Stimulated activated CD4-positive, alpha-beta T cell treated with anti-CD3 and anti-CD28 coated beads, Interleukin-2, amount 100 ng/mL, for 4 hours (primary cell): ENCODE data around the gene CRYBG1.
"Not testable (repeated sequence)": the region's sequence is repeated elsewhere in the genome, so short reads cannot be mapped to it uniquely, and the experiment has no call there.

Experiments
- DNase-seq: peaks from one replicate; pipeline ENCODE4 v3.0.0-alpha.2; 2020; ENCODE audit warnings: low read depth

CRYBG1 gene

DNA sequence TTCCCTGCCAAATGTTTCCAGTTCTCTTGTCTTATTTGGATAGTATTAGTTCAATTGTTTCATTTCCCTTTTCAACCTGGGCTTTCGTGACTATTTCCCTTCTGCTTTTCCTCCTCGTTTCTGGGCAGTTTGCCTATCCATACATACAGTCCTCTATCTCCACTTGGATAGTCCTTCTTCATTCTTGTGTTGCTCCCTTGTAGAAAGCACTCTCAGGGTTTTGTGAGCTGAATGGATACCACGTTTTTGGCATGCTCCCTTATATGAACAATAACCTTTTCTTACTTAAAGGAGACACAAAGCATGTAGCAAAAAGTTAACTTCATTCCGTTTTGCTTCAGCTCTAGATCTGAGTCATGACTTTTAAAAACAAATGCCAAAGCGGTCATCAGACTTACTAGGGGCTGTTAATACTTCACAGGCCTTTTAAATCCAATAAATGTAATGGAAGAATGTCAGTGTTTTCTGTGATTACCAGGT is 16.6 kb downstream of the CRYBG1 start:
- no peak for DNase-seq

DNA sequence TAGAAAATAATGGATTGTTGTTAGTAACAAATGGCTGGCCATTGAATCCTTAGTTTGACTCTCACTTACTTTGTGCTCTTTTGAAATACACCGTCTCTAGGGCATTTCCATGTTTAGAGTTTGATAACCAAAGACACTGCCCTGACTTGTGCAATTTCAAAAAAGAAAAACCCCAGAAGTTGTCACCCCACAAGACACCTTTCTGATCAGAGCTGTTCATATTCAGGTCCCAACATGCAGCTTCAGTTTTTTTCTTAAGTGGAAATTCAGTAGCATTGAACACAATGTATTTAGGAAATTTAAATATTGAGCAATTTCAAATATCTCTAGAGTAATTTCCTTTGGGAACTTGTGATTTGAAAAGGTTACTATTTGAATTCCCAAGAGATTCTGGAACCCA is 19.4 kb downstream of the CRYBG1 start:
- DNase-seq = no peak

DNA sequence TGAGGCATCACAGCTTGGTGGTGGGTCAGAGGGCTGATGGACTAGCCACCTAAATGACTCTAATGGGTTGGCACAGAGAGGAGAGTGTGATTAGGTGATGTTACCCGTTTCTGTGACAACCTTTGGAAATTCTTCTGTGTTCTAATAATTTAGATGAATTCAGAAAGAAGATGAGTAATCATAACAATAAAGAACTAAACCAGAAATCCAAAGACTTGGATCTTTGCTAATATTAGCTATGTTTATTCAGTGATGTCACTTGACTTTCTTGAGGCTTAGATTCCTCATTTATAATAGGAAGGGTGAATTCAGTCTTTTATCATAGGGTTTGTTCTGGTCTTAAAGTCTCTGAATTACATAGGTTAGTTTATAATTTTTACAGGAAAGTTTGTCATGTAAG is 19.9 kb downstream of the CRYBG1 start:
- DNase-seq = no peak

DNA sequence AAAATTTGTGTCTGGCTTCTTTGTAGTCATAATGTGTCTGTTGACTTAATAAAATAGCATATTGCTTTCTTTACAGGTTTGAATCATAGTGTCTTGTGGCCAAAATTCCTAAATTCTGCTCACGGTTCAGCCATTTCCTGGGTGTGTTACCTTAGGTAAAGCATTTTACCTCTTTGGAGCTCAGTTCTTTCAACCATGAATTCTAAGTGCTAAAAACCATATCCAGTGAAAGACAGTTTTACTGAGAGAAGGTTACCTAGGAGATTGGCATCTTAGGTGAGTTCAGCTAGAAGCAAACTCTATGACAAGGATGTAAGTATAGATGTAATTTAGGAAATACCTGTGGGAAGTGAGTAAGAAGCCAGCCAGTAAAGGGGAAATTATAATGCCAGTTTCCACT is 20.7 kb downstream of the CRYBG1 start:
- DNase-seq = no peak

DNA sequence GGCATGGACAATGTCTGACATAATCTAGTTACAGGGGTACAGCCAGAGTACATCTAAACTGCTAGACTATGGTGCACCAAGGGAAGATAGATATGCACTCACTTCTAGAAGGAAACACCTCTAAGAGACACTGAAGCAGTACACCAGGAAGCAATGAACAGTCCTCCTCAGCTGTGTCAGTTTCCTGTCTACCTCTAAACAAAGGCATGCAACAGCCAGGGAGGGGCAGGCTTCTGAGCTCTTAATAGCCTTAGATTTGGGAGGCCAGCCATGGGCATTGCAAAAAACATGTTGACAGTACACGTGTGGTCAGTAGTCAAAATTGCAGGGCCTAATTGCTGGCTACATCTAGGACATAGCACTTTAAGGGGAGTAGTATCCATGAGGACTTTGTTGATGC is 21.4 kb downstream of the CRYBG1 start:
- no peak for DNase-seq

DNA sequence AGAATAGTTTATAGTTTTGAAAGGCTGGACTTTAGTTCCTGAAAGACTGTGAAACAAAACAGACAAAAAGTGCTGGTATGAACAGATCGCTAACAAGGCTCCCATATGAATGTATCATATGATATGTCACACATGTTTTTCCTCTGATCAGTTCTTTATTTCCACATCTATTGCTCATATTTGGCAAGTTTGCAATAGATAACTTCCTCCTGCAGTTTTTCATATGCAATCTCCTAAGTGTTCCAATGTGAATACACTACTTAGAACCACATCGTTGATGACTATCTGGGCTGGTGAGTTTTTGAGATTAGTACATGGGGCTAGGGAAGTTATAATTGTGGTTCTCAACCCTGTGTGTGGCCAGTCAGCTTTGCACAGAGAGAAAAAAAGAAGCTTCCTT is 23.1 kb downstream of the CRYBG1 start:
- no peak for DNase-seq

DNA sequence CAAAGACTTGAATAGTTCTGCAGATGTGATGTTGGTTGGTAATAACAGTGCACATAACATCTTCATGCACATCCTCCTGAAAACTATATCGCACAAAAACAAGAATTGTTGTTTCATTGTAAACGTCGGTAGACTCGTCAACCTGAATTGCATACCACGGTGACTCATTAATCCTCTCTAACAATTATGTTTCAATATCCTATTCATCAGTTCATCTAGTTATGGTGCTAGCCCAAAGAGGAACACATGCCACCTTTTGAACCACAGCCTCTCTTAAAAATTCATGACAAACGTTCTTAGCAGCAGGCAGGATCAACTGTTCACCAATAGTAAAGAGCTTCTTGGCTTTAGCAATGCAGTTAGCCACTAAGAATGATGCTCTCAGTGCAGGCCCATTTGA is 25.0 kb downstream of the CRYBG1 start:
- no peak for DNase-seq

DNA sequence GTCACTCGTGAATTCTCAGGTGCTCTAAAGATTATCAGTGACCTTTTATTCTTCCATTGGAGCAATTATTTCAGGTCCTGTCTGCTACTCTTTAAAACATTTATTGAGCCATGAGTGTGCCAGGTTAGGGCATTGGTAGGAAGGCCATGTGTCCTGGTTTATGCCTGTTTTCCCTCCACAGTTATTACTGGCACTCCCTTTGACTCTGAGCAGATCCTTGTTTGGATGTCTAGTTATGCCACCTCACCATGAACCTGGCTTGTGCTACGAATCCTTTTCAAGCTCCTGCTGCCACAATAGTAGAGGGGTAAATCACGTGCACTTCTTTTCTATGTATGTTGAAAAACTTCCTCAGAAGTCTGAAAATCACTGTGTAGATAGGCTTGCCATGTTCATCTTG is 27.4 kb downstream of the CRYBG1 start:
- DNase-seq = no peak

DNA sequence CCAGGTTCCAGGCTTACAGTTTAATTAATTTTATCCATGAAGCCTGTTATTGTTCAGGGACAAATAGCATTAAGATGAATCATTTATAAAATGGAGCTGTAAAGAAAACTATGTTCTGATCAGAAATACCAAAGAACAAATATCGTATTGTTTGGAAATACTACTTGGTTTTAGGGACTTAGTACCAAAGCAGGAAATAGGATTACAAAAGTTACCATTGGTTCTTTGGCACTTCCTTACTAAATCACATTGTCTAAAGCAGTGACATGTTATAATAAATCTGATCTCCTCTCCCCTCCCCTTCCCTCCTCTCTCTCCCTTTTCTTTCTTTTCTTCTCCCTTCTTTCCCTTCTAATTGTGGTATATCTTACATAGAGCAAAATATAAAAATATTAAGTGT is 29.6 kb downstream of the CRYBG1 start:
- DNase-seq = no peak

DNA sequence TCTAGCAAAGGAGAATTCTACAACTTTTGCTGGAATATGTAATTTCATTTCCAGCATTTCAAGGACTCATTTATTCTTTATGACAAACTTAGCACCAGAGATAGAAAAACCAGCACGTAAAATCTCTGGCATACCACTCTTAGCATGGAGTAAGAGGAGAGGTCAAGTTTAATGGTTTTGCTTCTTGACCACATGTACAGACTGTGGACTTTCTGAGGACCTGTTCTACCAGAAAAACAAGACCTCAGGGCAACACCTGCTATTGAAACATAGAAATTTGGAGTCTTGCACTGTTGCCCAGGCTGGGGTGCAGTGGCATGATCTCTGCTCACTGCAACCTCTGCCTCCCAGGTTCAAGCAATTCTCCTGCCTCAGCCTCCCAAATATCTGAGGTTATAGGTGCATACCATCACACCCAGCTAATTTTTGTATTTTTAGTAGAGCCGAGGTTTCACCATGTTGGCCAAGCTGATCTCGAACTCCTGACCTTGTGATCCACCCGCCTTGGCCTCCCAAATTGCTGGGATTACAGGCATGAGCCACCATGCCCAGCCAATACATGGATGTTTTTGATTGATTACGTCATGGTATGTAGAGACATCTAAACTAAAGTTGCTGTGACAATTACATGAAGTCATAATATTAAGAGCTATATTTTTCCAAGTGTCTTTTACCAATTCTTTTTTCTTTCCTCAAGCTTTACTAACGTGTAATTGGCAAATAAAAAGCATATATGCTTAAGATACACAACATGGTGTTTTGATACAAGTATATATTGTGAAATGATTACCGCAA is 36.1 kb downstream of the CRYBG1 start:
- no peak for DNase-seq

DNA sequence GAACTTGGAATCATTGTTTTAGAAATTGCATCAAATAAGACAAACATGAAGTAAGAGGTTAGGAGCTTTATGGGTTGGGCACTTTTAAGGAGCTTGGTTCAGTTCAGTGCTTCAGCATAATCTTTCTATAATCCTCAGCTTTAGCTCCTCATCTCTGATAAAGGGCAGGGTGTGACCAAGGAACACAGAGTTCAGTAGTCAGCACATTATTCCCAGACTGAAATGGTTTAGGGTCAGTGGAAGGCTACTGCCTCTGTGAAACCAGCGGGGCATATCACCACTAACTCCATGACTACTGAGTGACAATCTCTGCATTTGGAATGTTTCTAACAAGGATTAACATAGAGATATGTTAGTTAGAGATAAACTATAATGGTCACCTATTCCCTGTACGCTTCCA is 36.9 kb downstream of the CRYBG1 start:
- no peak for DNase-seq

DNA sequence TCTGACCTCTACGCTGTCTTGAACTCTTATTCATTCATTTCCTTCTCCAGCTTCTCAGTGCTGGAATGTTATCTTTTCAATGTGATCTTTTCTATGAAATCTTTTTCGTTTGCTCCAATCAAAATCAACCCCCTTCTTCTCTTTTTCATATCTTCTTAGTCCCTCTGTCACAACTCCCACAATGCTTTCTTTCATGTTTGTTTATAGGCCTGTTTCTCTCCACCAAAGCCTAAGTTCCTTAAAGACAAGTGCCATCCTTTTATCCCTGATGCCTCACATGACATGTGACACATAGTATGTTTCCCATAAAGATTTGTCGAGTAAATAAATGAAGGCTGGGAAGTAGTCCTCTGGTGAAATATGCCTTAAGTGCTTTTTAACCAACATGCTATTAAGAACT is 38.1 kb downstream of the CRYBG1 start:
- DNase-seq = no peak

DNA sequence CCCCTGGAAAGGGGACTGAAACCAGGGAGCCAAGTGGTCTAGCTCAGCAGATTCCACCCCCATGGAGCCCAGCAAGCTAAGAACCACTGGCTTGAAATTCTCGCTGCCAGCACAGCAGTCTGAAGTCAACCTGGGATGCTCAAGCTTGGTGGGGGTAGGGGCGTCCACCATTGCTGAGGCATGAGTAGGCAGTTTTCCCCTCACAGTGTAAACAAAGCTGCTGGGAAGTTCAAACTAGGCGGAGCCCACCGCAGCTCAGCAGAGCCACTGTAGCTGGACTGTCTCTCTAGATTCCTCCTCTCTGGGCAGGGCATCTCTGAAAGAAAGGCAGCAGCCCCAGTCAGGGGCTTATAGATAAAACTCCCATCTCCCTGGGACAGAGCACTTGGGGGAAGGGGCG is 44.5 kb downstream of the CRYBG1 start:
- not testable (repeated sequence) for DNase-seq

DNA sequence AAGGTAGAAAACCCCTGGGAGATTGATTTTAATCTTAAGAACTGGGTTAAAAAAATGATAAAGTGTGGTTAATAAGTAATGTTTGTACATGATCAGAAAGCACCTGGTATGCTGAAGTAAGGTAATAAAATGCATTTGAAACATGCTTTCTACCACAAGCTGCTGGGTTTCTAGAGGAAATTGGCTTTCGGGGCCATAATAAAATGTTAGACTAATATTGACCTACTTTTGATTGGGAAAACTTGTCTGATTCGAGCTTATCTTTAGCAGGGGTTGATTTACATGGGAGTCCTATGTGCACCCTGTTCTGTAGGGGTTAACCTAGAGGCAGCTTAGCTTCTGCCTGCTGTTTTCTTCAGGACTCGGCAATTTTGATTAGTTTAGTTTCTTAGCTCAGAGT is 50.5 kb downstream of the CRYBG1 start:
- no peak for DNase-seq

DNA sequence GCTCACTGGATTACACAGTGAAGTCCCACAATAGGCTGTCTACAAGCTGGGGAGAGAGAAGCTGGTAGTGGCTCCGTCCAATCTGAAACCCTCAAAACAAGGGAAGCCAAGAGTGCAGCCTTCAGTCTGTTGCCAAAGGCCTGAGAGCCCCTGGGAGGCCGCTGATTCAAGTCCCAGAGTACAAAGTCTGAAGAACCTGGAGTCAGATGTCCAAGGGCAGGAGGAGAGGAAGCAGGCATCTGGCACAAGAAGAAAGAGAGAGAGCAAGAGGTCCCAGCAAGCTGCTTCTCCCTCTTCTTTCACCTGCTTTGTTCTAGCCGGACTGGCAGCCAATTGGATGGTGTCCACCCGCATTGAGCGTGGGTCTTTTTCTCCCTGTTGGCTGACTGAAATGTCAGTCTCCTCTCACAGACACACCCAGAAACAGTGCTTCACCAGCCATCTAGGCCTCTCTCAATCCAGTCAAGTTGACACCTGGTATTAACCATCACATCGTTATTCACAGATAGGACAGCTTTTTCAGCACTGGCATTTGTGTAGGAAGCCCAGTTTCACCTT is 51.2 kb downstream of the CRYBG1 start:
- no peak for DNase-seq

DNA sequence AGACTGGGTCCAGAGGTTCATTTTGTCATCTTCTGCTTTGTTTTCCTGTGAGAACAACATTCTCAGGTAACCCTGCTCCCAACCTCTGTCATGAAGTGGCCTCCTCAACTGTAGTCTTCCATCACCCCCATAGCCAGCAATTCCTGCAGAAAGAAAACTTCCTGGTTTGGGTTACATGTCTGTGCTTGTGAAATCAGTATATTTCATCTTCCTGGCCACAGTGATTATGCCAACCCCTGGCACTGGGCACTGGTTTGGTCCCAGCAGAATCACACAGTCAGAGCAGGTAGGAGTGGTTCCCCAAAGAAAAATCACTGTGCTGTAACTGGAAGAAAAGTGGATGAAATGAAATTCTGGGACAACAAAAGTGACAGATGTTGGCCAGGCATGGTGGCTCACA is 52.5 kb downstream of the CRYBG1 start:
- no peak for DNase-seq

DNA sequence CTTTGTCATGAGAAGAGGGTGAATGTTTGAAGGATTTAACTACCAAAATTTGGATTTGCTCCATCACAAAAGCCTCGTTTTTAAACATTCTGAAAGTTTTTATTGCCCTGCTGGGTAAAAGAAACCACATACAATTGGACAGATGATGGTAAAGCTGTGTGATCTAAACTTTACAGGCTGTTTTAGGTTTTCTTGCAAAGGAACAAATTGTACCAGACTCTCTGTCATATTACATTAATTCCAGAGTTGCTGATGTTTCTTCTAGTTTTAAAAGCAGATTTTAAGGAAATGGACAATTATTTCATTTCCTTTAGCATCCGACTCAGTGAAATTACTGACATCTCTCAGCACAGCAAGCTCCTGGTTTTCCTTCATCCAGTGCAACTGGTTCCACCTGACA is 53.2 kb downstream of the CRYBG1 start:
- no peak for DNase-seq

DNA sequence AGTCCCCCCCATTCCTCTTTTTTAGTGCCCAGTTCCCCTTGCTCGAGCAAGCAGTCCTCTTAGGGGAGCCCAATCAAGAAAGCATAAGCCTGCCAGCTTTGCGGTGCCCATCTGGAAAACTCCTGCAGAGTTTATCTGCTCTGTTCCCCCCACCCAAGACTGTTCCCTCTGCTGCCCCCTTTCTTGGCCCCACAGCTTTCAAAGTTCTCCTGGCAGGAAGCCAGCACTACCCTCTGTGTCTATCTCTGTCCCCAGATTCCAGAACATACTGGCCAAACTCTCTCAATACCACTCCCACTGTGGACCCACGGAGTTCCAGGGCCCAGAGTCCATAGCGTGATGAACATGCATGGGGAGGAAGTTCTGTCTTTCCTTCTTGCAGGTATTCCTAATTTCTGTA is 55.4 kb downstream of the CRYBG1 start:
- DNase-seq = no peak

DNA sequence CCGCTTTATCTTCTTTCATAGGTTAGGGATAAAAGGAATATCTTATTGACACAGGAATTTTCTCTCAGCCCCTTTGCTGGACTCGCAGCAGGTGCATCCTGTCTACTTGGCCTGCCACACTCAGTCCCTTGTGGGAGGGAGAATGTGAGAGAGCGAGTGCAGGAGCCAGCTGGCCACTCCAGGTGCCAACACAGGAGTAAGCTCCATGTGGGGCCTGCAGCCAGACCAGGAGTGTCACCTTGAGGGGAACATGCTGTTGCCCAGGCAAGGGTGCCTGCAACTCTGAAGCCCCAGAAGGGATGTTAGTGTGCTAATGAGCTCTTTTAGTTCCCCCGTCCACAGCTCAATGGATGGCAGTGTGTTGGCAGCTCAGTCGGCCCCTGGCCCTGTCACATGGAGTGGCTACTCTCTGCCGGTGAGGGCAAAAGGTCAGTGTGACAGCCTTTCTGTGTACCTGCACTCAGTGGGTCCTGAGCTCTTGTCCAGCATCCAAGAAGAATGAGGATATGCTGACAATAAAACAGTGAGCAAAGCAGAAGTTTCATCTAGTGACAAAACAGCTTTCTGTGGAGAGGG is 57.1 kb downstream of the CRYBG1 start:
- no peak for DNase-seq

DNA sequence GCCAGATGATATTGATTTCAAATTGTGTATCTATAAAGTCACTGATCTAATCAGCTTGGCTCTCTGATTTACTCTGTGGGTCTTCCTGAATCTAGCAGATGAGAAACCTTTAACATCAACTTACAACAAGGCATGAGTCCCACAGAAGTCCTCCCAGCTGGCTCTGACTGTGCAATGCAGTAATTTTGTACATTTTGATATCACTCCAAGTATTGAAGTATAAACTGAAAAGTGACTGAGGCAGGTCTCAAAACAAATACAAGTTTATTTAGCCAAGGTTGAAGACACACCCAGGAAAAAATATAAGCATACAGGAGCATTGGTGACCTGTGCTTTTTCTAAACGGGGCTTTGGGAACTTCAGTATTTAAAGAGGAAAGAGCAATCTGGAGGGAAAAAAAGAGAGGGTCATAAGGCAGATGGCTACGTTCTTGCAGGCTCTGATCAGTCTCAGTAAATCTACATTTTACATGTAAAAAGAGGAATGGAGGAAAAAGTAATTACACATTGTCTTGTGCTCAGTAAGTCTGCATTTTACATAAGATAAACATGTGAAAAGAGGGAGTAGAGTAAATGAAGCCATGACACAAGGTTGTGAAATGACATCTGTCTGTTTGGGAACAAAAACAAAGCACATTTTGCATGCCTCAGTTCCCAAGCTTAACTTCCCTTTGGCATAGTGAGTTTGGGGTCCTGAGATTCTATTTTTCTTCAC is 59.5 kb downstream of the CRYBG1 start:
- DNase-seq = no peak

DNA sequence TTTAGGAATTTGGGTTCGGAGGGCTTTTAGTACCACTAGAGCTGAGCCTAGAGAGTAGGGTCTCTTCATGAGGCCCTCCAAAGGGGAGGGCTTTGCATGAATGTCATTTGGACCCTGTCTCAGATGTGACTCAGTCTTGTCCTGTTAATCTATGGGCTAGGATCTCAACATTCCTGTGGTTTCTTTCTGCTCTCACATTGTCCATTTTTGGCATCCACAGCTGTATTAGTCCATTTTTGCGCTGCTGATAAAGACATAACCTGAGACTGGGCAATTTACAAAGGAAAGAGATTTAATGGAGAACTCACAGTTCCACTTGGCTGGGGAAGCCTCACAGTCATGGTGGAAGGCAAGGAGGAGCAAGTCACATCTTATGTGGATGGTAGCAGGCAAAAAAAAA is 61.0 kb downstream of the CRYBG1 start:
- DNase-seq = no peak

DNA sequence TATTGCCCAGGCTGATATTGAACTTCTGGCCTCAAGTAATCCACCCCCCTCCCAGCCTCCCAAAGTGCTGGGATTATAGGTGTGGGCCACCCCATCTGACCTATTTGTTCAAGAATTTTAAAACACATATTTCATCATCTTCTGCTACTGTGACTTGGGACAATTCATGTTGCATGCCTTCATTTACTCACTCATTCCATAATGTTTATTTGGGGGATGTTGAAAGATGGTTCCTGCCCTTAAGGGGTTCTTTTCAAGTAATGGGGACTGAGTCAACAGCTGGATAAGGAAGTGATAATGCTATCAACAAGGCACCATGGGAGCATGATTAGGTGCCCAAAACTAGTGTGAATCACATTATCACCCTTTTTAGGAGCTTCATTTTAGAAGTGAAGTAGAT is 62.0 kb downstream of the CRYBG1 start:
- no peak for DNase-seq

DNA sequence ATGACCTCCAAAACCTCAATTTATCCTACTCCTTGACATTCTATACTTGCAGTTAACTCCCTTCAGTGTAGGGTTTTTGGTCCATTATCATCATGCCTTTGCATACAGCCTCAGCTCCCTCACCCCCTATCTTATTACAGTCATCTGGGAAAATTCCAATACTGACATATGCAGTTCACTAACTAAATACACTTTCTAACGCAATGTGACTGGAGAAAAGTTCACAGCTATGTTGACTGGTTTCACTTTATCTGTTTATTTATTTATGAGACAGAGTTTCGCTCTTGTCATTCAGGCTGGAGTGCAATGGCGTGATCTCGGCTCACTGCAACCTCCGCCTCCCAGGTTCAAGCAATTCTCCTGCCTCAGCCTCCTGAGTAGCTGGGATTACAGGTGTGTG is 64.9 kb downstream of the CRYBG1 start:
- no peak for DNase-seq
